Measurements from ENCODE around the gene ZBTB24. TPM values are rescaled to one million over a fixed set of nuclear protein-coding genes. Genes with fewer than 3 reads are reported as not detected.

ZBTB24 gene
- total and polyA plus RNA-seq, 2 of the 13 experiments (the other 11 are each of a cell fraction or from before 2014, with no cell fraction given): 1.5 to 6.2 TPM

DNA sequence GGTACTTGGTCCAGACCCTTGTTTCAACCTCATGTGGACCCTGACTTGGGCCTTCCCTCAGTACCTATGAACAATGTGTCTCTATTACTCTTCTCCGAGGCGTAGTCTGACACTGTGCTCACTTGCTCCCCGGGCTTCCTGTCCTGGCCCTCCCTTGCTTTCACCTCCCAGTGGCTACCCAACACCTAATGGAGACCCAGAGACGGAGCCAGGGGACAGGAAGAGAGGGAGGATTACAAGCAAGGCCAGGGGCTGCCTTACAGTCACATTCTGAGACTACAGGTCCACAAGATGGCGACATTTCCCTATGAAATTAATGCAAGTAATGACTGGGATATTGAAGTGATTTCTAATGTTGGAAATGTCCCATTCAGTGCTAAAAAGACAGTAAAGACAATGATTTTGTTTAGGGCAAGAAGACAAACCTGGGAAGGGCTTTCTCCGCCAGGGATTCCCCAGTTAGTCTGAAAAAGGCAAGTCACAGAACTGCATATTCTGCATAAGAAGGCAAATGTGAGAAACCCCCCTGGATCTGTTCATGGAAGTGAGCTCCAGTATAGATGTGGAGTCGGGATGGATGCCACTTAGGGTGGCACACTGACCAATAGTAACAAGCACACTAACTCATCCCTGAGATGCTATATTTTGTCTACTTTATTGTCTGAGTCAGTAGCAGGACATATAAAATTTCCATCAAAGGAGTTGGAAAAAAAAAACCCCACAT, 44.0 kb upstream of the ZBTB24 start (continued):
- TF ChIP-seq MIXL1 (CRISPR knock-in tag; IDR thresholded peaks at IDR 0.05) (peak; percentile 63; the same call in 1 of the 2 replicates), XRCC5 (optimal IDR thresholded peaks at IDR 0.05; ENCODE audit: low read length) (no peak), MXI1 (IDR thresholded peaks at IDR 0.05; ENCODE audit: borderline replicate concordance, low read depth, low read length) (no peak)
- TF ChIP-seq, protein P1, sequence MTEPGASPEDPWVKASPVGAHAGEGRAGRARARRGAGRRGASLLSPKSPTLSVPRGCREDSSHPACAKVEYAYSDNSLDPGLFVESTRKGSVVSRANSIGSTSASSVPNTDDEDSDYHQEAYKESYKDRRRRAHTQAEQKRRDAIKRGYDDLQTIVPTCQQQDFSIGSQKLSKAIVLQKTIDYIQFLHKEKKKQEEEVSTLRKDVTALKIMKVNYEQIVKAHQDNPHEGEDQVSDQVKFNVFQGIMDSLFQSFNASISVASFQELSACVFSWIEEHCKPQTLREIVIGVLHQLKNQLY (CRISPR knock-in tag; IDR thresholded peaks at IDR 0.05): no peak

DNA sequence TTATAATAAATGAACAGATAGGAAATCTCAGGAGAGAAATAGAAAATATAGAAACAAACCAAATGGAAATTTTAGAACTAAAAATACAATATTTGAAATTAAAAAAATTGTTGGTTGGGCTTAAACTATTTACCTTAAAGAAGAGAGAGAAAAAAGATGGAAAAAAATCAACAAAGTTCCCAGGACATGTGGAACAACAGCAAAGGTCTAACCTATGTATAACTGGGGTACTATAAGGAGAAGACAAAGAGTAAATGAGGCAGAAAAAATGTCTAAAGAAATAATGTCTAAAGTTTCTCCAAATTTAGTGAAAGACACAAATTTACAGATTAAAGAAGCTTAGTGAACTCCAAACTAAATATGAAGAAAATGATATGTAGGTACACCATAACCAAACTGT, 41.1 kb upstream of the ZBTB24 start:
- no TSS peak for BruUV-seq (replicated peaks)
- H3K27ac ChIP-seq (ENCODE audit: extremely low read length, insufficient read depth, low read length): no peak overlapping the region
- H3K4me3 ChIP-seq (replicated peaks in 1 of 3; ENCODE audit: insufficient read depth in 1 of 3, low read depth in 2 of 3, low read length in 3 of 3): no peak overlapping the region
- no peak overlapping the region for H3K9ac ChIP-seq (ENCODE audit: insufficient read depth, low read depth, low read length)
- H4K20me1 ChIP-seq (ENCODE audit: insufficient read depth, low read length): no peaks in the 10 kb centered on the region; the same call in 1 of the 2 replicates
- CTCF ChIA-PET (ENCODE audit: low intra/inter-chr PET ratio, low total read pairs): no interaction called here
- H3K4me2 ChIP-seq (ENCODE audit: low read depth, low read length): no peak overlapping the region
- H3K36me3 ChIP-seq (replicated peaks in 1 of 2; ENCODE audit: control insufficient read depth in 1 of 2, insufficient read depth in 2 of 2, low read length in 2 of 2): no peaks in the 10 kb centered on the region
- H3K9me3 ChIP-seq (ENCODE audit: low read length): peaks cover 11% of the 10 kb centered on the region
- intact Hi-C loops (cut with micrococcal nuclease; ENCODE audit: unreplicated experiment): no loop called here
- POLR2A ChIA-PET: no interaction called here
- H2AFZ ChIP-seq (ENCODE audit: low read length): no peak overlapping the region
- no peak for ATAC-seq
- H3K4me1 ChIP-seq (ENCODE audit: insufficient read depth, low read length): no peaks in the 10 kb centered on the region
- no peaks in the 10 kb centered on the region for H3K27me3 ChIP-seq (ENCODE audit: control insufficient read depth in 1 of 2, insufficient read depth in 2 of 2, low read length in 2 of 2)
- DNase-seq (ENCODE audit: low spot score): no peak
- H3K79me2 ChIP-seq (ENCODE audit: insufficient read depth, low read length): no peaks in the 10 kb centered on the region
- no peak for FAIRE-seq
- in situ Hi-C loops (cut with HindIII; ENCODE audit: extremely low pct_ligation_motif_present, low pct_unique_long_range_greater_than_20kb): no loop called here
- TF ChIP-seq NCOR1 (IDR thresholded peaks at IDR 0.05; ENCODE audit: borderline replicate concordance, low read length) (no peak), ZNF850 (CRISPR knock-in tag; conservative IDR thresholded peaks at IDR 0.05) (no peak)
- TF ChIP-seq, protein P2, sequence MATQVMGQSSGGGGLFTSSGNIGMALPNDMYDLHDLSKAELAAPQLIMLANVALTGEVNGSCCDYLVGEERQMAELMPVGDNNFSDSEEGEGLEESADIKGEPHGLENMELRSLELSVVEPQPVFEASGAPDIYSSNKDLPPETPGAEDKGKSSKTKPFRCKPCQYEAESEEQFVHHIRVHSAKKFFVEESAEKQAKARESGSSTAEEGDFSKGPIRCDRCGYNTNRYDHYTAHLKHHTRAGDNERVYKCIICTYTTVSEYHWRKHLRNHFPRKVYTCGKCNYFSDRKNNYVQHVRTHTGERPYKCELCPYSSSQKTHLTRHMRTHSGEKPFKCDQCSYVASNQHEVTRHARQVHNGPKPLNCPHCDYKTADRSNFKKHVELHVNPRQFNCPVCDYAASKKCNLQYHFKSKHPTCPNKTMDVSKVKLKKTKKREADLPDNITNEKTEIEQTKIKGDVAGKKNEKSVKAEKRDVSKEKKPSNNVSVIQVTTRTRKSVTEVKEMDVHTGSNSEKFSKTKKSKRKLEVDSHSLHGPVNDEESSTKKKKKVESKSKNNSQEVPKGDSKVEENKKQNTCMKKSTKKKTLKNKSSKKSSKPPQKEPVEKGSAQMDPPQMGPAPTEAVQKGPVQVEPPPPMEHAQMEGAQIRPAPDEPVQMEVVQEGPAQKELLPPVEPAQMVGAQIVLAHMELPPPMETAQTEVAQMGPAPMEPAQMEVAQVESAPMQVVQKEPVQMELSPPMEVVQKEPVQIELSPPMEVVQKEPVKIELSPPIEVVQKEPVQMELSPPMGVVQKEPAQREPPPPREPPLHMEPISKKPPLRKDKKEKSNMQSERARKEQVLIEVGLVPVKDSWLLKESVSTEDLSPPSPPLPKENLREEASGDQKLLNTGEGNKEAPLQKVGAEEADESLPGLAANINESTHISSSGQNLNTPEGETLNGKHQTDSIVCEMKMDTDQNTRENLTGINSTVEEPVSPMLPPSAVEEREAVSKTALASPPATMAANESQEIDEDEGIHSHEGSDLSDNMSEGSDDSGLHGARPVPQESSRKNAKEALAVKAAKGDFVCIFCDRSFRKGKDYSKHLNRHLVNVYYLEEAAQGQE (IDR thresholded peaks at IDR 0.05; ENCODE audit: borderline replicate concordance in 1 of 2, low read depth in 1 of 2, low read length in 2 of 2): no peak
- TF ChIP-seq, protein P3, sequence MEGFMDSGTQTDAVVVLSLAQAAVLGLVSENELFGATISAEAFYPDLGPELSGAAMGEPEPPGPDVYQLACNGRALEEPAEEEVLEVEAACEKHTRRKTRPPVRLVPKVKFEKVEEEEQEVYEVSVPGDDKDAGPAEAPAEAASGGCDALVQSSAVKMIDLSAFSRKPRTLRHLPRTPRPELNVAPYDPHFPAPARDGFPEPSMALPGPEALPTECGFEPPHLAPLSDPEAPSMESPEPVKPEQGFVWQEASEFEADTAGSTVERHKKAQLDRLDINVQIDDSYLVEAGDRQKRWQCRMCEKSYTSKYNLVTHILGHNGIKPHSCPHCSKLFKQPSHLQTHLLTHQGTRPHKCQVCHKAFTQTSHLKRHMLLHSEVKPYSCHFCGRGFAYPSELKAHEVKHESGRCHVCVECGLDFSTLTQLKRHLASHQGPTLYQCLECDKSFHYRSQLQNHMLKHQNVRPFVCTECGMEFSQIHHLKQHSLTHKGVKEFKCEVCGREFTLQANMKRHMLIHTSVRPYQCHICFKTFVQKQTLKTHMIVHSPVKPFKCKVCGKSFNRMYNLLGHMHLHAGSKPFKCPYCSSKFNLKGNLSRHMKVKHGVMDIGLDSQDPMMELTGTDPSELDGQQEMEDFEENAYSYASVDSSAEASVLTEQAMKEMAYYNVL (CRISPR knock-in tag; IDR thresholded peaks at IDR 0.05; ENCODE audit: borderline replicate concordance): no peak
